Measurements from ENCODE around the gene NDUFA1.

DNA sequence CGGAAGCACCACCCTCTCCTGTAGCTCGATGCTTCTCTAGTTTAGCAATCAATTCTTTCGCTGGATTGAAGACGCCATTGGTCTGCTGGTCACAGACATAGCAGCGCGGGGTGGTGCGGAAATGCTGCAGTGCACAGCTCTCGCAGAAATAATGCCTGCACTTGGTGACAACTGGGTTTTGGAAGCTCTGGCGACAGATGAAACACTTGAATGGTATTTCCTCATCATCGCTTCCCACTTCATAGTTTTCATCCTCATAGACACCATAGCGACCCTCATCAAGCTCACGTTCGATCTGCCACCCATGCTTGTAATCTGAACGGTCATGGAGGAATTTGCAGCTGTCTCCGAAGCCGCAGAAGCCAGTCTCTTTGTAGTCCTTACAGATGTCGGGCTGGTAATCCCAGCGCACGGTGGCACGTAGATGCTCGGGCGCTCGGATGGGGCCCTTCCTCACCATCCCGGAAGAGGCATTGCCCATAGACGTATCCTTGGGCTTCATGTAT, 953 bp upstream of the NDUFA1 start:
- no peak for TF ChIP-seq CTCF (conservative IDR thresholded peaks at IDR 0.05)
- no peak for TF ChIP-seq EZH2 (IDR thresholded peaks at IDR 0.05; ENCODE audit: low read depth)

All from PC-9 (cell line).